Measurements from ENCODE around the gene NNT.

The NNT gene

GRCh38 chr5:43634621-43635020, 31.6 kb downstream of the NNT start:
- Histone ChIP-seq H4K20me1 (ENCODE audit: insufficient read depth, low read length, poor library complexity, severe bottlenecking) (peaks cover 8% of the 10 kb centered on the region), H3F3A (ENCODE audit: low read depth) (no peaks in the 10 kb centered on the region), H3K4me2 (ENCODE audit: low read depth, low read length, poor library complexity, severe bottlenecking) (no peak overlapping the region), H3K9me2 (replicated peaks; ENCODE audit: low read depth, low read length) (no peaks in the 10 kb centered on the region), H2AFZ (ENCODE audit: low read length) (no peak overlapping the region), H3K4me3 (ENCODE audit: low read length, poor library complexity, severe bottlenecking) (no peak overlapping the region), H3K9ac (ENCODE audit: low read depth, low read length, poor library complexity, severe bottlenecking) (no peak overlapping the region), H3K36me3 (ENCODE audit: insufficient read depth, low read length) (peaks cover 71% of the 10 kb centered on the region), H3K4me1 (ENCODE audit: insufficient read depth, low read length, poor library complexity, severe bottlenecking) (peaks cover 10% of the 10 kb centered on the region), H3K27me3 (ENCODE audit: insufficient read depth, low read length, poor library complexity, severe bottlenecking) (no peaks in the 10 kb centered on the region), H3K9me3 (ENCODE audit: insufficient read depth, low read depth, low read length) (no peaks in the 10 kb centered on the region), H3K79me2 (ENCODE audit: insufficient read depth, low read length) (peaks cover 26% of the 10 kb centered on the region)
- TF ChIP-seq EZH2phosphoT487 (IDR thresholded peaks at IDR 0.05; ENCODE audit: borderline replicate concordance), result no peak
- TF ChIP-seq CTCF (conservative IDR thresholded peaks at IDR 0.05; ENCODE audit: low read length), result no peak

DNA sequence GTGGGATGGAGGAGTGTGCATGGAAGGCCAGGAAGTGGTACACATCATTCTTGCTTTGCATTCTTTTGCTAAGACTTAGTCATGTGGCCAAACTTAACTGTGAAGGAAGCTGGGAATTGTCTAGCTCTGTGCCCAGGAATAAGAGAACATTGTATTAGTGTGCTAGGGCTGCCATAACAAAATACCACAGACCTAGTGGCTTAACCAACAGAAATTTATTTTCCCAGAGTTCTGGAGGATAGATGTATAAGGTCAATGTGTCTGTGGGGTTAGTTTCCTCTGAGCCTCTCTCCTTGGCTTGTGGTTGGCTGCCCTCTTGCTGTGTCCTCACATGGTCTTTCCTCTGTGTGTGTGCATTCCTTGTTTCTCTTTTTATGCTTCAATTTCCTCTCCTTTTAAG, 32.4 kb downstream of the NNT start:
- TF ChIP-seq CTCF (conservative IDR thresholded peaks at IDR 0.05; ENCODE audit: low read length) (no peak), EZH2phosphoT487 (IDR thresholded peaks at IDR 0.05; ENCODE audit: borderline replicate concordance) (no peak)
- no peaks in the 10 kb centered on the region for H3K9me2 ChIP-seq (replicated peaks; ENCODE audit: low read depth, low read length)
- H2AFZ ChIP-seq (ENCODE audit: low read length), result no peak overlapping the region
- no peaks in the 10 kb centered on the region for H3K9me3 ChIP-seq (ENCODE audit: insufficient read depth, low read depth, low read length)
- H3K4me1 ChIP-seq (ENCODE audit: insufficient read depth, low read length, poor library complexity, severe bottlenecking), result peaks cover 10% of the 10 kb centered on the region
- H4K20me1 ChIP-seq (ENCODE audit: insufficient read depth, low read length, poor library complexity, severe bottlenecking), result peaks cover 8% of the 10 kb centered on the region
- no peak overlapping the region for H3K4me3 ChIP-seq (ENCODE audit: low read length, poor library complexity, severe bottlenecking)
- H3K27me3 ChIP-seq (ENCODE audit: insufficient read depth, low read length, poor library complexity, severe bottlenecking), result no peaks in the 10 kb centered on the region
- H3K4me2 ChIP-seq (ENCODE audit: low read depth, low read length, poor library complexity, severe bottlenecking), result no peak overlapping the region
- no peak overlapping the region for H3K9ac ChIP-seq (ENCODE audit: low read depth, low read length, poor library complexity, severe bottlenecking)
- H3K36me3 ChIP-seq (ENCODE audit: insufficient read depth, low read length), result peaks cover 78% of the 10 kb centered on the region
- no peaks in the 10 kb centered on the region for H3F3A ChIP-seq (ENCODE audit: low read depth)
- H3K79me2 ChIP-seq (ENCODE audit: insufficient read depth, low read length), result peaks cover 26% of the 10 kb centered on the region

GRCh38 chr5:43636076-43636475, 33.1 kb downstream of the NNT start:
- Histone ChIP-seq H3K4me3 (ENCODE audit: low read length, poor library complexity, severe bottlenecking) (no peak overlapping the region), H3F3A (ENCODE audit: low read depth) (no peaks in the 10 kb centered on the region), H3K27me3 (ENCODE audit: insufficient read depth, low read length, poor library complexity, severe bottlenecking) (no peaks in the 10 kb centered on the region), H3K9me2 (replicated peaks; ENCODE audit: low read depth, low read length) (no peaks in the 10 kb centered on the region), H3K4me2 (ENCODE audit: low read depth, low read length, poor library complexity, severe bottlenecking) (no peak overlapping the region), H2AFZ (ENCODE audit: low read length) (no peak overlapping the region), H3K79me2 (ENCODE audit: insufficient read depth, low read length) (peaks cover 26% of the 10 kb centered on the region), H3K36me3 (ENCODE audit: insufficient read depth, low read length) (peaks cover 71% of the 10 kb centered on the region), H3K9ac (ENCODE audit: low read depth, low read length, poor library complexity, severe bottlenecking) (no peak overlapping the region), H3K9me3 (ENCODE audit: insufficient read depth, low read depth, low read length) (no peaks in the 10 kb centered on the region), H3K4me1 (ENCODE audit: insufficient read depth, low read length, poor library complexity, severe bottlenecking) (peaks cover 10% of the 10 kb centered on the region), H4K20me1 (ENCODE audit: insufficient read depth, low read length, poor library complexity, severe bottlenecking) (peaks cover 4% of the 10 kb centered on the region)
- TF ChIP-seq EZH2phosphoT487 (IDR thresholded peaks at IDR 0.05; ENCODE audit: borderline replicate concordance), result no peak
- no peak for TF ChIP-seq CTCF (conservative IDR thresholded peaks at IDR 0.05; ENCODE audit: low read length)

Data from Loucy (cell line).